HCT116 (cell line): ENCODE data around the gene ZMYND12.

Experiments
- EZH2 ChIP-seq: fragments of 200-600 bp; sonication (generic); IDR thresholded peaks from 2 replicates; pipeline ENCODE4 v1.6.1; 2017; ENCODE audit warnings: antibody characterized with exemption, mixed run types
- EZH2phosphoT487 ChIP-seq: fragments of 200-600 bp; IDR thresholded peaks from 2 replicates; pipeline ENCODE4 v1.6.1; 2018; ENCODE audit warnings: antibody characterized with exemption, borderline replicate concordance
- POLR2A ChIP-seq: IDR thresholded peaks from 2 replicates; pipeline ENCODE4 v1.7.0; 2011; ENCODE audit warnings: borderline replicate concordance; ENCODE audit not compliant: insufficient read depth, insufficient read length; ENCODE audit errors: extremely low read depth
- POLR2AphosphoS5 ChIP-seq: IDR thresholded peaks from 2 replicates; pipeline ENCODE4 v1.6.1; 2011; ENCODE audit warnings: mild to moderate bottlenecking, low read depth, low read length, moderate library complexity
- TCF7L2 ChIP-seq: IDR thresholded peaks from 2 replicates; pipeline ENCODE4 v1.7.0; 2011; ENCODE audit warnings: borderline replicate concordance, inconsistent platforms; ENCODE audit not compliant: insufficient read depth, insufficient read length; ENCODE audit errors: extremely low read depth
- YY1 ChIP-seq: IDR thresholded peaks from 2 replicates; pipeline ENCODE4 v1.6.1; 2011; ENCODE audit warnings: low read length, low read depth, moderate library complexity, mild to moderate bottlenecking; ENCODE audit not compliant: insufficient replicate concordance; ENCODE audit errors: extremely low read depth
- TF ChIP-seq, protein P1 (sequence below), 3 experiments: fragments of 200-600 bp in 1 of 3; sonication (generic) in 1 of 3; IDR thresholded peaks in 2 of 3; conservative IDR thresholded peaks in 1 of 3; 2 replicates each; pipeline ENCODE4 v1.5.1; 2012 to 2017; ENCODE audit warnings: low read depth in 2 of 3, low read length in 2 of 3, antibody characterized with exemption in 1 of 3, borderline replicate concordance in 1 of 3, control low read depth in 1 of 3, mild to moderate bottlenecking in 1 of 3, mixed read lengths in 1 of 3, mixed run types in 1 of 3, moderate library complexity in 1 of 3; ENCODE audit not compliant: insufficient read depth in 1 of 3
- TF ChIP-seq, protein P2 (sequence below): IDR thresholded peaks from 2 replicates; pipeline ENCODE4 v1.6.1; 2012

DNA sequence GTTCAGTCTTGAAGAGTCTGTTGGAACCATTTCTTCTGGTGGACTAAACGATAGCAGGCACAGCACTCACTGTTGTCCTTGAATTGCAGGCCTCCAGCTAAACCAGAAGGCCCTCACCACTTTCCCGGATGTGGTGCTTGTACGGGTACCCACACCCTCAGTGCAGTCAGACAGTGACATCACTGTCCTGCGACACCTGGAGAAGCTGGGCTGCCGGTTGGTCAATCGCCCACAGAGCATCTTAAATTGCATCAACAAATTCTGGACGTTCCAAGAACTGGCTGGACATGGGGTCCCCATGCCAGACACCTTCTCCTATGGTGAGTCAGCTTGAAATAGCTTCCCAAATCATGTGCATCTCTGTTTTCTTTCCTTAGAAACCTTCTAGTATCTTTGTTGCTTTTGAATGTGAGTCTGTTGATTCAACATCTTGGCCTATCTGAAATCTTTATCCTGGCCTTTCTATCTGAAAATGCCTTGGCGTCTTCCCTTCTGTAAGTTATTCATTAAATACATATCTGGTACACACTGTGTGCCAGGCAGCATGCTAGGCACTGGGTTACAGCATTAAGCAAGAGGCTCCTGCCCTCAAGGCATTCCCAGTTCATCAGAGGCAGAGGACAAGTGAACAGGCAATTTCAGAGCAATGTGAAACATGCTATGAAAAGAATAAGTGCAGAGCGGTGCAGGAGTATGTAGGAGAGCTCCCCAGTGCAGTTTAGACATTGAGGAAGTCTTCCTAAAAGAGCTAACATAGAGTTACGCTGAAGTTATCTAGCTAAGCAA lies 56.3 kb downstream of the ZMYND12 start:
- TF ChIP-seq POLR2A (no peak), POLR2AphosphoS5 (no peak), EZH2phosphoT487 (no peak), TCF7L2 (no peak), YY1 (no peak), EZH2 (no peak)
- TF ChIP-seq, protein P1, sequence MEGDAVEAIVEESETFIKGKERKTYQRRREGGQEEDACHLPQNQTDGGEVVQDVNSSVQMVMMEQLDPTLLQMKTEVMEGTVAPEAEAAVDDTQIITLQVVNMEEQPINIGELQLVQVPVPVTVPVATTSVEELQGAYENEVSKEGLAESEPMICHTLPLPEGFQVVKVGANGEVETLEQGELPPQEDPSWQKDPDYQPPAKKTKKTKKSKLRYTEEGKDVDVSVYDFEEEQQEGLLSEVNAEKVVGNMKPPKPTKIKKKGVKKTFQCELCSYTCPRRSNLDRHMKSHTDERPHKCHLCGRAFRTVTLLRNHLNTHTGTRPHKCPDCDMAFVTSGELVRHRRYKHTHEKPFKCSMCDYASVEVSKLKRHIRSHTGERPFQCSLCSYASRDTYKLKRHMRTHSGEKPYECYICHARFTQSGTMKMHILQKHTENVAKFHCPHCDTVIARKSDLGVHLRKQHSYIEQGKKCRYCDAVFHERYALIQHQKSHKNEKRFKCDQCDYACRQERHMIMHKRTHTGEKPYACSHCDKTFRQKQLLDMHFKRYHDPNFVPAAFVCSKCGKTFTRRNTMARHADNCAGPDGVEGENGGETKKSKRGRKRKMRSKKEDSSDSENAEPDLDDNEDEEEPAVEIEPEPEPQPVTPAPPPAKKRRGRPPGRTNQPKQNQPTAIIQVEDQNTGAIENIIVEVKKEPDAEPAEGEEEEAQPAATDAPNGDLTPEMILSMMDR (IDR thresholded peaks at IDR 0.05 in 2 of 3, conservative IDR thresholded peaks at IDR 0.05 in 1 of 3; ENCODE audit: borderline replicate concordance in 1 of 3, insufficient read depth in 1 of 3, low read depth in 2 of 3, low read length in 2 of 3): no peak
- TF ChIP-seq, protein P2, sequence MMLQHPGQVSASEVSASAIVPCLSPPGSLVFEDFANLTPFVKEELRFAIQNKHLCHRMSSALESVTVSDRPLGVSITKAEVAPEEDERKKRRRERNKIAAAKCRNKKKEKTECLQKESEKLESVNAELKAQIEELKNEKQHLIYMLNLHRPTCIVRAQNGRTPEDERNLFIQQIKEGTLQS: no peak
